Right hindlimb (tissue), 1 donor: ENCODE data around the gene ATOX1.

Source experiments
- DNase-seq: peaks from one replicate; pipeline ENCODE4 v3.0.0-alpha.2; 2018

ATOX1 gene

GRCh38 chr5:151694035-151694485, 64.4 kb downstream of the ATOX1 start:
- no peak for DNase-seq
